HG03354 (cell line): Measurements from ENCODE around the gene LCNL1.

ENCODE experiments used
- ATAC-seq: cut with Tn5 transposase; IDR thresholded peaks from one replicate; pipeline ENCODE4 v1.9.1; 2021; ENCODE audit warnings: mild to moderate bottlenecking; ENCODE audit not compliant: unreplicated experiment, poor library complexity, severe bottlenecking

LCNL1 gene

DNA sequence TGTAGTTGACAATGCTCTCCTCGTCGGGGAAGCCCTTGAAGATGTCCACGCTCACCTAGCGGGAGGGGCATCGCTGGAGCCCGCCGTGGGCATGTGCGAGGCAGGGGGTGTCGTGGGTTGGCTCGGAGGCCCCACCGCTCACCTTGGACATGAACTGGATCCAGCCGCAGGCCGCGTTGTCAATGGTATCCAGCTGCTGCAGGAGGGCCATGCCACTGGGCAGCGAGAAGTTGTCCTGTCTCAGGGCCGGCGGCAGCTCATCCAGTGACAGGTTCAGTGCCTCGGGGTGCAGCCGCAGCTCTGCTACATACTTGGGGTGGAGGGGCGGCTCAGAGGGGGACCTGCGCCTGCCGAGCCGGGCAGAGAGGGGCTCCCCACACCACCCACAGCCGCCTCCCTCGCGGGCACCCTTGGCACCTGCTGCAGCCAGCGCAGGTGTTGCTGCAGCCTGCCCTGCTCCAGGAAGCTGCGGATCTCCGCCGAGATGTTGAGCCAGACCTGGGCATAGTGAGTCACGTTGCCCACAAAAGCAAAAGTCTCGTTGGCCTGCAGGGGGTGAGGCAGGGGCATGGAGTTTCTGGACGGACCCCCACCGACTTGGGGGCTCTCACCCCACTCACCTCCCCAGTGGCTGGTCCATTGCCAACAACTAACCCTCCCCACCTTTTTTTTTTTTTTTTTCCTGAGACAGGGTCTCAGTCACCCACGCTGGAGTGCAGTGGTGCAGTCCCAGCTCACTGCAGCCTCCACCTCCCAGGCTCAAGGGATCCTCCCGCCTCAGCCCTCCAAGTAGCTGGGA is 36.2 kb downstream of the LCNL1 start:
- ATAC-seq, result no peak

DNA sequence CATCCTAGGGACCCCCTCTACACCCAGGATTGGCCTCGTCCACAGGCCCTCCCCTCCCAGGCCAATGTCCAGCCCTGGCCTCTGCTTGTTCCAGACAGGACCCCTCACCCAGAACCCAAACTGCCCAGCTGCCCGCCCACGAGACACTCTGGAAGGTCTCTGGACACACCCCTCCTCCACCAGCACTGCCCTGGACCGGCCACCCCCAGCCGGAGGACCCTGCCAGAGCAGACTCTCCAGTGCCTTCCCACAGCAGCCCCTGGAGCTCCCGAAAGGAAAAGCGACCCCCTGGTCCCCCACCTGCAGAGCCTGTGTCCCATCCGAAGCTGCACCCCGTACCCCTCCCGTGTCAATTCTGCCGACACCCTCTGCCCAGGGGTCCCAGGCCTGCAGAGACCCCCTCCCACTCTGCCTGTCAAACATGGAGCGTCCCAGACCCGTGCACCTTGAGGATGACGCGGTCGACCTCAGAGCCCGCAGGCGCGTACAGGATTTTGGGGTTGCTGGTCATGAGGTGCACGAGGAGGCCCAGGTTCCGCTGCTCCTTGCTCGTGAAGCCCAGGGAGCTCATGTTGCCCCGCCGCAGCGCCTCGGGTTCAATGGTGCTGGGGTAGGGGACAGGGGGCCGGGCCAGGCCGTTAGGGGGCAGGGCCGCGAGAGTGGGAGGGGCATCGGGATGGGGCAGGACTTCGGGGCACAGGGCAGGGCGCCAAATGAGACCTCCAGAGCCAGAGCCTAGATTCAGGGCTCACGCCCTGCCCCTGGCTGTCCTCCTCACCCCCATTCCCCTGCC is 37.3 kb downstream of the LCNL1 start:
- no peak for ATAC-seq

DNA sequence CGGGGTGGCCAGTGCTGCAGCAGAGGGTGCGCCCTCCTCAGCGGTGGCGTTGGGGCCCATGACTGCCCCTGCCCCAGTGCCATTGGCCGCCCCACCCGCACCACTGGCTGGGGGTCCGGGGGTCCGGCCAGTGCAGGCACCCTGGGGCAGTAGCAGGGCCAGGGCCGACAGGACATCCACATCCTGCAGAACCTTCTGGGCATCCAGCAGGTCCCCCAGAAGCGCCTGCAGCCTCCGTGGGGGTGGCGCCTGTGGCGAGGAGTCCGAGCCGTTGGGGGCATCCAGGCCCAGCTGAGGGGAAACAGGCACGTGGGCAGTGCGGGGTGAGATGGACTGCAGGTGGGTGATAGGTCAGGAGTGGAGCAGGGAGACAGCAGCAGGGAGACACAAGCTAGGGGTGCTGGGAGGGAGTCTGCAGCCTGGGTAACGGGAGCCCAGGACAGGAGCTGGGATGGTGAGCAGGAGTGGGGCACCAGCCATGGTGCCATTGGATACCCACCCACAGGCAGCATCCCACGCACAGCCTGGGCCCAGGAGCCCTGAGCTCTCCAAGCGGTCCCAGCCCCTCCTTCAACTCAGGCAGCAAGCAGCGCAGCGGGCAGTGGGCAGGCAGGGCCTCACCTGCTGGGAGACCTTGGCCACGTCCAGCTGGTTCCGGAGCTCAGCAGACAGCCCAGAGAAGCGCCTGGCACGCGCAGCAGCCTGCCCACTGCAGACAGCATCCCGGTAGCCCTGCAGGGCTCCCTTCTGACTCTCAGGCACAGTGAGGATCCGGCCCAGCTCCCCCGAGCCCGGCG is 38.2 kb downstream of the LCNL1 start:
- no peak for ATAC-seq

GRCh38 chr9:137021568-137021978 is 38.8 kb downstream of the LCNL1 start:
- no peak for ATAC-seq

- ATAC-seq, result no peak
These were observed 39.3 kb downstream of the LCNL1 start for GRCh38 chr9:137021979-137022661.

DNA sequence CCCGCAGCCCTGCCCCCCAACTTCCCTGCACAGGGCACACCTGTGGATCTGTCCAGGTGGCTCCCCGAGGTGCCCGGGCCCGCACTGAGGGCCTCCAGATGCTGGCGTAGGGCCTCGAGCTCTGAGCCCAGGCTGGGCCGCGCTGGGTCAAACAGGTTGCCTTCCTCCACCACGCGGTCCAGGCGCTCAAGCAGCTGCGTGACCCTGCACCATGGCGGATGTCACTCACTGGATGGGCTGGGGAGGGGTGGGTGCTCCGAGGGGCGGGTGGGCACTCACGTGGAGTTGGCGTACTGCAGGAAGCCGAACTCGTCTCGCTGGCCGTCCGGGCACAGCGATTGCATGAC is 39.8 kb downstream of the LCNL1 start:
- no peak for ATAC-seq

- no peak for ATAC-seq
These were observed 40.4 kb downstream of the LCNL1 start for GRCh38 chr9:137023157-137023556.

GRCh38 chr9:137023583-137023991 is 40.8 kb downstream of the LCNL1 start:
- no peak for ATAC-seq

DNA sequence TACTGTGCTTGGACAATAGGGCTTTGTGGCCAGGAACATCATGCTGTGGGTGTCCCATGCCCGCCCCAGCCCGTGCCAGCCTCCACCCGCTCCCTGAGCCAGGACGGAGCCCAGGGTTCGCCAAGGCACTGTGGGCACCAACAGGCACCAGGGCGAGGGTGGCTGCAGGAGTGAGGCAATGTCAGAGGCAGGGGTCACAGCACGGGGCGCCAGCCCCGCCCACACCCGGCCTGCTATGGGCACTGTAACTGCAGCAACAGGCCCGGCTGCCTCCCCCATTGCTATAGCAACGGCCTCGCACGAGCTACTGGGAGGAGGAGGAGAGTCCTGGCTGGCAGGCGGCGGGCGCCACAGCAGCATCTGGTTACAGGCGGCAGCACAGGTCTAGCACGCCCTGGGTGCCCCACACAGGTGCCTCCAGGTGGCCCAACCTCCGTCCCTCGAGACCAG is 42.7 kb downstream of the LCNL1 start:
- ATAC-seq, result no peak

GRCh38 chr9:137026384-137026783 is 43.6 kb downstream of the LCNL1 start:
- ATAC-seq, result no peak

DNA sequence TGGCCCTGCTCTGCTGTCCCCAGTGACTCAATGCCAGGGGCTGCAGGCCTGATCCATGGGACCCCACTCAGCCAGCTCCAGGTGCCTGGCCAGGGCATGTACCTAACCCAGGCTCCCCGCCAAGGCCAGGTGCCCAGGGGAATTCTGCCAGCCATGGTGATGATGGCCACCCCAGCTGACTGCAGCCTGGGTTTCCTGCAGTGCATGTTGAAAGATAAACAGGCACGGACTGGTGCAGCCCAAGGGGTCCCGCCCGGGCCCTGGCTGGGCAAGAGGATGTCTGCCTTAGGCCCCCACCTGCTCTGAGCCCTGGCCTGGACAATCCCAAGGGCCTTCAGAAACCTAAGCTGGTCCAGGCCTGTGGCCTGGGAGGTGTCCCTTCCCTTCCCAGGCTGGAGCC is 44.0 kb downstream of the LCNL1 start:
- ATAC-seq, result no peak

- ATAC-seq, result no peak
These were observed 44.8 kb downstream of the LCNL1 start, which contains the start of gene ABCA2 for GRCh38 chr9:137027369-137028262. Gene ABCA2, minus strand, starts transcription at chr9:137028237. Its CDS starts 97 bp downstream, at chr9:137028140.

- ATAC-seq, result peak; percentile 50
These were observed 45.7 kb downstream of the LCNL1 start for GRCh38 chr9:137028263-137029057.

- peak; percentile 45 for ATAC-seq
These were observed 46.5 kb downstream of the LCNL1 start for GRCh38 chr9:137029058-137029936.

- ATAC-seq, result no peak
These were observed 47.2 kb downstream of the LCNL1 start for GRCh38 chr9:137030006-137030405.

DNA sequence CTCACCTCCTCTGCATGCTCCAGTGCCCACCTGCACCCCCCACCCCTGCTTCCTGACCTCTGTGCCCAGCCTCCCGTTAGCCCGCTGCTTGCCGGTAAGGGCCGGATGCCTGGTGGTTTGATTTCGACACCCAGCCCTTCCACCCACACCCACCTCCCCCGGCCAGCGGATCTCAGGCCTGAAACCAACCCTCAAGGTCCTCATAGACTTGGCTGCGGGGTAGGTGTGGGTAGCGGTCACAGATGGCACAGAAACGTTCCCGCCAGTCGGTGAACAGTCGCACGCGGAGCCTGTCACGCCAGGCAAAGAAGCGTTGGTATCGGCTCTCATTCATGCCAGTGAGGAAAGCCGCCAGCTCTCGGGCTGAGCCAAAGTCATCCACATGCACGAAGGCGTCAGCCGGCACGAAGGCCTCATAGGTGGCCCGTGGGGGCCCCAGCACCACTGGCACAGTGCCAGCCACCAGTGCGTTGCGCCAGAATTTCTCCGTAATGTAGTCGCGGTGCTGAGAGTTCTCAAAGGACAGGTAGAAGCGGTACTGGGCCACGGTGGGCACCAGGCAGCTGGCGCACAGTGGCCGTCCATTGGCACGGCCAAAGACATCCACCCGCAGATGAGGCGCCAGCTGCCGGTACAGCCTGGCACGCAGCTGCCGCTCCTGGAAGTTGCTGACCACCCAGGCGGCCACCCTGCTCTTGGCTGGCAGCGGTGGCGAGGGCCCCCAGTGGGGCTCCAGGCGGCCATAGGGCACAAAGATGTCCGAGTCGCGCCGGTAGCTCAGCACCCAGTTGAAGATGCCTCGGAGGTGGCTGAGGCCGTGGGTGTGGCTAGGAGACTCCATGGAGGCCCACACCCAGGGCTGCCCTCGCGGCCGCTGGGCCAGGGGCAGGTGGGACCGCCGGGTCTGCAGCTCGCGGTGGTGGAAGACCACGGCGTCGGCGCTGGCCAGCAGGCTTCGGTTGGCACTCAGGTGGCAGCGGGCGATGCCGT is 48.0 kb downstream of the LCNL1 start:
- ATAC-seq, result no peak
